ENCODE measurements around the gene RSAD2. TPM values are rescaled to one million over a fixed set of nuclear protein-coding genes. Genes with fewer than 3 reads are reported as not detected.

The RSAD2 gene
- total and polyA plus RNA-seq, 2 donors (not counting 1 experiment from before 2014, with no cell fraction given): 0.17 to 1.7 TPM

DNA sequence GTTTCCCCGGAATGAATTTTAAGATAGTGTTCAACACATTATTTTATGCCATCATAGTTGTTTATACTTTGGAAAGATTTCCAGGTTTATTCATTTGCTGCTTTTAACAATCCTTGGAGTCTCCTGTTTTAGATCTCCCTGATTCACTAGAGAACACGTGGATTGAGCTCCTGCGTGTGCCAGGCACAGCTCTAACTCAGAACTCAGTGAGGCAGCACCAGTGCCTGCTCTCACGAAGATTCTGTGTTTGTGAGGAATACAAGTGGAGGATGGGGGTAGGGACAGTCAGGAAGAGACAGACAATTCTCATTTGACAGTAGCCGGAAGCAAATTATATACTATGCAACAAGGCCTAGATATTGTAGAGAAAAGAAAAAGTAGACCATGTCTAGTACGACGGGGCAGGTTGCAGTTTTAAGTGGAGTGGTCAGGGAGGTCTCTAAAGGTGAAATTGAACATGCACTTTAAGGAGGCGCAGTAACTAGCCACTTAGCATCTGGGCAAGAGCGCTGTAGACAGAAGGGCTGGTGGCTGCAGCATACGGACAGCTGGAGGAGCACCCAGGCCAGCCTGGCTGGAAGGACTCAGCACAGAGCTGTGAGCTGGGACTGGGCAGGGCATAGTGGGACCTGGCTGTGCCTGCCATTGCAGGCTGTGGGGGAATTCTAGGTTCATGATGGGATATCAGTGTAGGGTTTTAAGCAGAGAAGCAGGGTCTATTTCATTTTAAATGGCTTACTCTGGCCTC lies 63.9 kb downstream of the RSAD2 start:
- Histone ChIP-seq H3K36me3 (ENCODE audit: control insufficient read depth, insufficient read depth, low read length) (no peaks in the 10 kb centered on the region), H3K4me3 (replicated peaks in 1 of 4; ENCODE audit: control extremely low read depth in 1 of 4, insufficient read depth in 1 of 4, low read depth in 3 of 4, low read length in 4 of 4) (no peak overlapping the region), H2AFZ (ENCODE audit: low read length) (no peak overlapping the region), H3K9ac (ENCODE audit: insufficient read depth, low read length) (no peak overlapping the region), H3K27ac (ENCODE audit: insufficient read depth, low read length) (no peak overlapping the region), H3K4me2 (ENCODE audit: extremely low read depth, insufficient read depth, low read length) (no peak overlapping the region), H4K20me1 (ENCODE audit: control insufficient read depth, extremely low read depth, insufficient read depth, low read length) (no peaks in the 10 kb centered on the region), H3K27me3 (ENCODE audit: control insufficient read depth, insufficient read depth, low read length) (peaks cover 8% of the 10 kb centered on the region), H3K79me2 (ENCODE audit: control insufficient read depth, insufficient read depth, low read length) (no peaks in the 10 kb centered on the region), H3K4me1 (ENCODE audit: control insufficient read depth, extremely low read depth, insufficient read depth, low read length) (no peaks in the 10 kb centered on the region), H3K9me3 (ENCODE audit: control insufficient read depth, insufficient read depth, low read depth, low read length) (no peaks in the 10 kb centered on the region)
- no peak for TF ChIP-seq EZH2 (IDR thresholded peaks at IDR 0.05; ENCODE audit: low read length, missing control alignments)
- TF ChIP-seq, protein P1, sequence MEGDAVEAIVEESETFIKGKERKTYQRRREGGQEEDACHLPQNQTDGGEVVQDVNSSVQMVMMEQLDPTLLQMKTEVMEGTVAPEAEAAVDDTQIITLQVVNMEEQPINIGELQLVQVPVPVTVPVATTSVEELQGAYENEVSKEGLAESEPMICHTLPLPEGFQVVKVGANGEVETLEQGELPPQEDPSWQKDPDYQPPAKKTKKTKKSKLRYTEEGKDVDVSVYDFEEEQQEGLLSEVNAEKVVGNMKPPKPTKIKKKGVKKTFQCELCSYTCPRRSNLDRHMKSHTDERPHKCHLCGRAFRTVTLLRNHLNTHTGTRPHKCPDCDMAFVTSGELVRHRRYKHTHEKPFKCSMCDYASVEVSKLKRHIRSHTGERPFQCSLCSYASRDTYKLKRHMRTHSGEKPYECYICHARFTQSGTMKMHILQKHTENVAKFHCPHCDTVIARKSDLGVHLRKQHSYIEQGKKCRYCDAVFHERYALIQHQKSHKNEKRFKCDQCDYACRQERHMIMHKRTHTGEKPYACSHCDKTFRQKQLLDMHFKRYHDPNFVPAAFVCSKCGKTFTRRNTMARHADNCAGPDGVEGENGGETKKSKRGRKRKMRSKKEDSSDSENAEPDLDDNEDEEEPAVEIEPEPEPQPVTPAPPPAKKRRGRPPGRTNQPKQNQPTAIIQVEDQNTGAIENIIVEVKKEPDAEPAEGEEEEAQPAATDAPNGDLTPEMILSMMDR (conservative IDR thresholded peaks at IDR 0.05 in 1 of 2, IDR thresholded peaks at IDR 0.05 in 1 of 2; ENCODE audit: low read depth in 1 of 2, low read length in 2 of 2): no peak
- DNase-seq (ENCODE audit: low read depth in 2 of 2): no peak

DNA sequence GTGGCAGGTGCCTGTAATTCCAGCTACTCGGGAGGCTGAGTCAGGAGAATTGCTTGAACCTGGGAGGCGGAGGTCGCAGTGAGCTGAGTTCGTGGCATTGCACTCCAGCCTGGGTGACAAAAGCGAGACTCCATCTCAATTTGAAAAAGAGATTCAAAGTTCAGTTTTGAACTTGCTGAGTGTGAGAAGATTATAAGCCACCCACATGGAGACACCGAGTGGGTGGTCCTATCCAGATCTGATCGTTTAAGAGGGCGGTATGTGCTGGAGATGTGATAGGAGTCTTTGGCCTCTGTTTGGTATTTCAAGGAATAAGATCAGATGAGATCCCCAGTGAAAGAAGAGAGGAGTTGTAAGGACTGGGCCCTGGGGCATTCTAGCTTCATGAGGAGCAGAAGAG lies 65.3 kb downstream of the RSAD2 start:
- no peak for TF ChIP-seq EZH2 (IDR thresholded peaks at IDR 0.05; ENCODE audit: low read length, missing control alignments)
- TF ChIP-seq, protein P1 (conservative IDR thresholded peaks at IDR 0.05 in 1 of 2, IDR thresholded peaks at IDR 0.05 in 1 of 2; ENCODE audit: low read depth in 1 of 2, low read length in 2 of 2): no peak
- Histone ChIP-seq H4K20me1 (ENCODE audit: control insufficient read depth, extremely low read depth, insufficient read depth, low read length) (no peaks in the 10 kb centered on the region), H3K36me3 (ENCODE audit: control insufficient read depth, insufficient read depth, low read length) (no peaks in the 10 kb centered on the region), H3K79me2 (ENCODE audit: control insufficient read depth, insufficient read depth, low read length) (no peaks in the 10 kb centered on the region), H3K4me1 (ENCODE audit: control insufficient read depth, extremely low read depth, insufficient read depth, low read length) (no peaks in the 10 kb centered on the region), H2AFZ (ENCODE audit: low read length) (no peak overlapping the region), H3K4me2 (ENCODE audit: extremely low read depth, insufficient read depth, low read length) (no peak overlapping the region), H3K4me3 (replicated peaks in 1 of 4; ENCODE audit: control extremely low read depth in 1 of 4, insufficient read depth in 1 of 4, low read depth in 3 of 4, low read length in 4 of 4) (no peak overlapping the region), H3K27me3 (ENCODE audit: control insufficient read depth, insufficient read depth, low read length) (peaks cover 8% of the 10 kb centered on the region), H3K9me3 (ENCODE audit: control insufficient read depth, insufficient read depth, low read depth, low read length) (no peaks in the 10 kb centered on the region), H3K9ac (ENCODE audit: insufficient read depth, low read length) (no peak overlapping the region), H3K27ac (ENCODE audit: insufficient read depth, low read length) (no peak overlapping the region)
- no peak for DNase-seq (ENCODE audit: low read depth in 2 of 2)

DNA sequence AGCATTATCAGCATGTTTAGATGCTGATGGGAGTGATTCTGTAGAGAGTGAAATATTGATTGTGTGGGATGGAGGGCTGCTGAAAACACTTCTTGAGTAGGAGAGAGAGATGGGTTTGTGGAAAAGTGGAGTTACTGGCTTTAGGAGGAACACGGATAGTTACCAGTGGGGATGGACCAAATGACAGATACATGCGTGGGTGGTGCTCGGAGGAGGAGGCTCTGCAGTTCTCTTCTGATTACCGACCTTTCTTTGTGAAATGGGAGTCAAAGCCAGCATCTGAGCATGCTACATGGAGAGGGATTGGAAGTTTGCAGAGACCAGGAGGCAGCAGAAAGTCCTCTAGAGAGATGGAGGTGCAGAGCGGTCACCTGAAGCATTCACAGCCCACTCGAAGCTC lies 65.9 kb downstream of the RSAD2 start:
- no peak overlapping the region for H3K9ac ChIP-seq (ENCODE audit: insufficient read depth, low read length)
- no peaks in the 10 kb centered on the region for H3K79me2 ChIP-seq (ENCODE audit: control insufficient read depth, insufficient read depth, low read length)
- no peaks in the 10 kb centered on the region for H3K4me1 ChIP-seq (ENCODE audit: control insufficient read depth, extremely low read depth, insufficient read depth, low read length)
- H3K4me3 ChIP-seq (replicated peaks in 1 of 4; ENCODE audit: control extremely low read depth in 1 of 4, insufficient read depth in 1 of 4, low read depth in 3 of 4, low read length in 4 of 4): no peak overlapping the region
- no peaks in the 10 kb centered on the region for H4K20me1 ChIP-seq (ENCODE audit: control insufficient read depth, extremely low read depth, insufficient read depth, low read length)
- H3K27me3 ChIP-seq (ENCODE audit: control insufficient read depth, insufficient read depth, low read length): peaks cover 8% of the 10 kb centered on the region
- no peaks in the 10 kb centered on the region for H3K9me3 ChIP-seq (ENCODE audit: control insufficient read depth, insufficient read depth, low read depth, low read length)
- no peak for DNase-seq (ENCODE audit: low read depth in 2 of 2)
- no peak overlapping the region for H3K4me2 ChIP-seq (ENCODE audit: extremely low read depth, insufficient read depth, low read length)
- no peak overlapping the region for H2AFZ ChIP-seq (ENCODE audit: low read length)
- TF ChIP-seq, protein P1 (conservative IDR thresholded peaks at IDR 0.05 in 1 of 2, IDR thresholded peaks at IDR 0.05 in 1 of 2; ENCODE audit: low read depth in 1 of 2, low read length in 2 of 2): no peak
- TF ChIP-seq EZH2 (IDR thresholded peaks at IDR 0.05; ENCODE audit: low read length, missing control alignments): no peak
- H3K27ac ChIP-seq (ENCODE audit: insufficient read depth, low read length): no peak overlapping the region
- no peaks in the 10 kb centered on the region for H3K36me3 ChIP-seq (ENCODE audit: control insufficient read depth, insufficient read depth, low read length)
